Suppressor macrophage (primary cell): Measurements from ENCODE around the gene PRX.
"Not testable (repeated sequence)": the region's sequence is repeated elsewhere in the genome, so short reads cannot be mapped to it uniquely, and the experiment has no call there.

Experiments
- DNase-seq, 4 experiments: peaks; one replicate each; pipeline ENCODE4 v3.0.0-alpha.2; 2020 to 2022

Gene PRX

GRCh38 chr19:40414542-40415535 lies 1.7 kb upstream of the PRX start:
- DNase-seq = no peak

GRCh38 chr19:40412866-40413265 lies 312 bp downstream of the PRX start:
- no peak for DNase-seq

GRCh38 chr19:40411958-40412499 lies 1.1 kb downstream of the PRX start:
- DNase-seq = no peak

- DNase-seq = no peak
These were observed 1.9 kb downstream of the PRX start for GRCh38 chr19:40411125-40411842.

- DNase-seq = no peak
These were observed 3.2 kb downstream of the PRX start for GRCh38 chr19:40410030-40410389.

- DNase-seq = not testable (repeated sequence)
These were observed 4.6 kb downstream of the PRX start for GRCh38 chr19:40408598-40408925.

- DNase-seq = peak in 2 of 4 experiments; percentile 27 to 32
These were observed 5.2 kb downstream of the PRX start for GRCh38 chr19:40407714-40408597.

GRCh38 chr19:40403262-40403984 lies 9.8 kb downstream of the PRX start:
- peak; percentile 89 to 96 (median 92) for DNase-seq

GRCh38 chr19:40400559-40400958 lies 12.6 kb downstream of the PRX start:
- DNase-seq = no peak

GRCh38 chr19:40398417-40399131 lies 14.6 kb downstream of the PRX start:
- DNase-seq = peak; percentile 37 to 79 (median 58)

GRCh38 chr19:40397568-40397906 lies 15.6 kb downstream of the PRX start:
- no peak for DNase-seq

GRCh38 chr19:40396886-40397567 lies 16.2 kb downstream of the PRX start:
- DNase-seq = no peak

- DNase-seq = no peak
These were observed 17.2 kb downstream of the PRX start for GRCh38 chr19:40395956-40396355.

GRCh38 chr19:40394816-40395210 lies 18.4 kb downstream of the PRX start:
- no peak for DNase-seq

GRCh38 chr19:40393894-40394815 lies 19.0 kb downstream of the PRX start:
- DNase-seq = no peak

- DNase-seq = no peak
These were observed 20.2 kb downstream of the PRX start for GRCh38 chr19:40392894-40393517.

- DNase-seq = no peak
These were observed 21.1 kb downstream of the PRX start for GRCh38 chr19:40392123-40392522.

GRCh38 chr19:40390084-40390742 lies 23.0 kb downstream of the PRX start, which contains the start of gene HIPK4:
HIPK4 (minus strand) TSS chr19:40390181; CDS start chr19:40389902, 279 bp downstream.
- no peak for DNase-seq
